Activated CD4-positive, alpha-beta T cell treated with anti-CD3 and anti-CD28 coated beads, Interleukin-10, Interleukin-2, amounts not matched to agents 100 ng/mL and 50 ng/mL, durations not matched to agents 16 hours and 8 hours (primary cell): Measurements from ENCODE around the gene ABHD6.
"Not testable (repeated sequence)": the region's sequence is repeated elsewhere in the genome, so short reads cannot be mapped to it uniquely, and the experiment has no call there.

ENCODE experiments used
- DNase-seq: peaks from one replicate; pipeline ENCODE4 v3.0.0-alpha.2; 2020

The ABHD6 gene

GRCh38 chr3:58210761-58211460 lies 26.7 kb upstream of the ABHD6 start, which contains the start of gene DNASE1L3:
Gene DNASE1L3, minus strand, starts transcription at chr3:58210972. Its CDS starts 66 bp downstream, at chr3:58210906.
- no peak for DNase-seq

- DNase-seq = peak; percentile 81
Observed at GRCh38 chr3:58214484-58215316, 22.9 kb upstream of the ABHD6 start.

- DNase-seq = no peak
Observed at GRCh38 chr3:58215317-58216025, 22.1 kb upstream of the ABHD6 start.

- DNase-seq = no peak
Observed at GRCh38 chr3:58216496-58217195, 20.9 kb upstream of the ABHD6 start.

GRCh38 chr3:58217209-58217811 lies 20.3 kb upstream of the ABHD6 start:
- DNase-seq = peak; percentile 81

GRCh38 chr3:58218904-58219303 lies 18.7 kb upstream of the ABHD6 start:
- DNase-seq = peak; percentile 71

- no peak for DNase-seq
Observed at GRCh38 chr3:58222161-58222724, 15.3 kb upstream of the ABHD6 start.

GRCh38 chr3:58223855-58224254 lies 13.7 kb upstream of the ABHD6 start:
- DNase-seq = no peak

- not testable (repeated sequence) for DNase-seq
Observed at GRCh38 chr3:58227933-58228332, 9.7 kb upstream of the ABHD6 start.

- DNase-seq = no peak
Observed at GRCh38 chr3:58230876-58231552, 6.6 kb upstream of the ABHD6 start.

- DNase-seq = no peak
Observed at GRCh38 chr3:58231666-58232065, 5.9 kb upstream of the ABHD6 start.

GRCh38 chr3:58234516-58234931 lies 3.1 kb upstream of the ABHD6 start:
- DNase-seq = no peak

GRCh38 chr3:58235970-58236369 lies 1.6 kb upstream of the ABHD6 start:
- DNase-seq = no peak

GRCh38 chr3:58236527-58237237 lies 910 bp upstream of the ABHD6 start:
- no peak for DNase-seq

- DNase-seq = peak; percentile 51
Observed at GRCh38 chr3:58237941-58238681, 519 bp downstream of the ABHD6 start.

GRCh38 chr3:58238830-58239229 lies 1.2 kb downstream of the ABHD6 start:
- DNase-seq = no peak

- no peak for DNase-seq
Observed at GRCh38 chr3:58241306-58242044, 3.9 kb downstream of the ABHD6 start.

GRCh38 chr3:58242340-58242739 lies 4.7 kb downstream of the ABHD6 start:
- no peak for DNase-seq

- DNase-seq = not testable (repeated sequence)
Observed at GRCh38 chr3:58242860-58243259, 5.3 kb downstream of the ABHD6 start.
